Tibial nerve (tissue), 4 donors: Measurements from ENCODE around the gene ENTR1.

Experiments
- EP300 ChIP-seq, 2 donors: sonication (generic); formaldehyde crosslinking; IDR thresholded peaks; one replicate each; pipeline ENCODE4 v1.6.1; 2017; ENCODE audit warnings: antibody characterized with exemption in 2 of 2, mild to moderate bottlenecking in 1 of 2
- TF ChIP-seq, protein P1 (sequence below), 5 experiments: fragments of 200-600 bp in 3 of 5; fragments of 450-650 bp in 2 of 5; sonication (generic) in 3 of 5; IDR thresholded peaks; one replicate each; pipeline ENCODE4 v1.5.1; 2016 to 2019; ENCODE audit warnings: antibody characterized with exemption in 5 of 5, mild to moderate bottlenecking in 3 of 5, moderate library complexity in 2 of 5

- TF ChIP-seq, protein P1, sequence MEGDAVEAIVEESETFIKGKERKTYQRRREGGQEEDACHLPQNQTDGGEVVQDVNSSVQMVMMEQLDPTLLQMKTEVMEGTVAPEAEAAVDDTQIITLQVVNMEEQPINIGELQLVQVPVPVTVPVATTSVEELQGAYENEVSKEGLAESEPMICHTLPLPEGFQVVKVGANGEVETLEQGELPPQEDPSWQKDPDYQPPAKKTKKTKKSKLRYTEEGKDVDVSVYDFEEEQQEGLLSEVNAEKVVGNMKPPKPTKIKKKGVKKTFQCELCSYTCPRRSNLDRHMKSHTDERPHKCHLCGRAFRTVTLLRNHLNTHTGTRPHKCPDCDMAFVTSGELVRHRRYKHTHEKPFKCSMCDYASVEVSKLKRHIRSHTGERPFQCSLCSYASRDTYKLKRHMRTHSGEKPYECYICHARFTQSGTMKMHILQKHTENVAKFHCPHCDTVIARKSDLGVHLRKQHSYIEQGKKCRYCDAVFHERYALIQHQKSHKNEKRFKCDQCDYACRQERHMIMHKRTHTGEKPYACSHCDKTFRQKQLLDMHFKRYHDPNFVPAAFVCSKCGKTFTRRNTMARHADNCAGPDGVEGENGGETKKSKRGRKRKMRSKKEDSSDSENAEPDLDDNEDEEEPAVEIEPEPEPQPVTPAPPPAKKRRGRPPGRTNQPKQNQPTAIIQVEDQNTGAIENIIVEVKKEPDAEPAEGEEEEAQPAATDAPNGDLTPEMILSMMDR (IDR thresholded peaks at IDR 0.05), result no peak
- TF ChIP-seq EP300 (IDR thresholded peaks at IDR 0.05), result no peak
These were observed 36.9 kb upstream of the ENTR1 start for GRCh38 chr9:136447173-136447778.
